GM12873 (cell line): Measurements from ENCODE around the gene HRH4.

Source experiments
- TF ChIP-seq, protein P1 (sequence below): IDR thresholded peaks from 2 replicates; pipeline ENCODE4 v1.5.1; 2012; ENCODE audit warnings: low read depth, mild to moderate bottlenecking, moderate library complexity, low read length, control low read depth; ENCODE audit not compliant: insufficient read depth; ENCODE audit errors: missing control alignments

Gene HRH4

GRCh38 chr18:24426398-24427294 is 33.8 kb upstream of the HRH4 start, which contains the start of gene IMPACT:
Gene IMPACT (plus strand): TSS chr18:24426670. CDS start chr18:24426757, 87 bp downstream.
- TF ChIP-seq, protein P1, sequence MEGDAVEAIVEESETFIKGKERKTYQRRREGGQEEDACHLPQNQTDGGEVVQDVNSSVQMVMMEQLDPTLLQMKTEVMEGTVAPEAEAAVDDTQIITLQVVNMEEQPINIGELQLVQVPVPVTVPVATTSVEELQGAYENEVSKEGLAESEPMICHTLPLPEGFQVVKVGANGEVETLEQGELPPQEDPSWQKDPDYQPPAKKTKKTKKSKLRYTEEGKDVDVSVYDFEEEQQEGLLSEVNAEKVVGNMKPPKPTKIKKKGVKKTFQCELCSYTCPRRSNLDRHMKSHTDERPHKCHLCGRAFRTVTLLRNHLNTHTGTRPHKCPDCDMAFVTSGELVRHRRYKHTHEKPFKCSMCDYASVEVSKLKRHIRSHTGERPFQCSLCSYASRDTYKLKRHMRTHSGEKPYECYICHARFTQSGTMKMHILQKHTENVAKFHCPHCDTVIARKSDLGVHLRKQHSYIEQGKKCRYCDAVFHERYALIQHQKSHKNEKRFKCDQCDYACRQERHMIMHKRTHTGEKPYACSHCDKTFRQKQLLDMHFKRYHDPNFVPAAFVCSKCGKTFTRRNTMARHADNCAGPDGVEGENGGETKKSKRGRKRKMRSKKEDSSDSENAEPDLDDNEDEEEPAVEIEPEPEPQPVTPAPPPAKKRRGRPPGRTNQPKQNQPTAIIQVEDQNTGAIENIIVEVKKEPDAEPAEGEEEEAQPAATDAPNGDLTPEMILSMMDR = no peak

DNA sequence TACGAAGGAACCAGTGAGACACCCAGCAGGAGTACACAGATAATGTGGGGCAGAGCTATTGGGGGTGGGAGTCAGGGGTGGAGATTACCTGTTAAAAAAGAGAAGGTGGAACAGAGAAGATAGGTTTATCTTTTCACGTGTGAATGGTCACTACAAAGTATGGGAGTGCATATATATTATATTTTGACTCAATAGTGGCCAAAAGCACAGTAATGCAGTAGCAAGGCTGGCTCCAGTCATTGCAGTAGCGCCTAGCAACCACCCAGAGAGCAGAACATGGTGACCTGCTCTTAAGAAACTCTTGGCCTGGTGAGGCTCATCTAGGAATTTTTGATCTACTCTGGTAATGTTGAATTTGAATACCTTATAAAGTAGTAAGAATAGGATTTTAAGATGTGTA is 33.0 kb upstream of the HRH4 start:
- TF ChIP-seq, protein P1 = no peak

GRCh38 chr18:24428709-24429108 is 31.7 kb upstream of the HRH4 start:
- TF ChIP-seq, protein P1 = no peak

DNA sequence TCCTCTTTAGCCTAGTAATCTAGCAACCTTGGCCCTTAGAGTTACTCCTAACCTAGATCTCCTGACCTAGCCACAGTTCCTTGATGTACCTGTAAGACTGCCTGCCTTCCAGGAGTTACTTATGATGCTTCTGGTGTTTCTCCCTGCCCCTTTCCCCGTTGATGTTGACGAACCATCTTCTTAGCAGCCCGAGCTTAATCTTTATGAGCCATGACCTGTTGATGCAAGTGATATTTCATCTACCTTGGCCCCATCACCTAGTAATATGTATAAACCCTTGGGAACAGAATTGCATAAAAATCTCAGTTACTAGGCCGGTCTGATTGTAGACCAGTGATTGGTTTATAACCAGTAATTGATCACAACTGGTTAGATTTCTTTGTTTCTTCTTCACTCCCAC is 31.2 kb upstream of the HRH4 start:
- TF ChIP-seq, protein P1 = no peak

- TF ChIP-seq, protein P1 = no peak
Measured at GRCh38 chr18:24432618-24433017, 27.8 kb upstream of the HRH4 start.

GRCh38 chr18:24436939-24437338 is 23.5 kb upstream of the HRH4 start:
- TF ChIP-seq, protein P1 = no peak

DNA sequence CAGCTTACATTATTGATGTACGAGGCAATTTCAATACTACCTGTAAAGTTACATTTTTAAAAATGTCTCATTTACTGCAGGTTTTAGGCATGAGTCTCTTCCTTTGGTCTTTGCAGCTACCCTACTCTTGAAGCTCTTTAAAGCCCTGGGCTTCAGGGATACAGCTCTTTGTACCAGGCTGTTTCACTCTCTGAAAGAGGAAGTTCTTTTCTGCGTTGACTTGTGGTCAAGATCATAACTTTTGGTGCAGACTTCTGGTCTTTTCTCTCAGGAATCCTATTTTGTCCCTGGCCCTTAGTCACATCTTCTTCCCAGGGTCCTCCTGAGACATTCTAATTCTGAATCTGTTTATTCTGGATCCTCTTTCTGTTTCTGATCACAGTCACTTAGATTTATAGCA is 16.6 kb upstream of the HRH4 start:
- TF ChIP-seq, protein P1 = no peak
